HL-60 (cell line): ENCODE measurements around the gene PPCS.
"Not testable (repeated sequence)": the region's sequence is repeated elsewhere in the genome, so short reads cannot be mapped to it uniquely, and the experiment has no call there.

Experiments used
- DNase-seq, 2 experiments: peaks; one replicate each; pipeline ENCODE4 v3.0.0-alpha.2; 2010 to 2020; ENCODE audit warnings: low read depth in 1 of 2, low spot score in 1 of 2
- H3K27ac ChIP-seq: fragments of 250-450 bp; sonication (Bioruptor Pico); replicated peaks from 2 replicates; pipeline ENCODE4 v1.5.1; 2020; ENCODE audit warnings: mild to moderate bottlenecking, moderate library complexity
- H3K27me3 ChIP-seq: fragments of 250-450 bp; sonication (Bioruptor Pico); 2 replicates; pipeline ENCODE4 v1.5.1; 2021; ENCODE audit warnings: mild to moderate bottlenecking, moderate library complexity; ENCODE audit not compliant: insufficient read depth, poor library complexity, severe bottlenecking
- H3K4me3 ChIP-seq: replicated peaks from 2 replicates; pipeline ENCODE4 v1.5.1; 2011; ENCODE audit warnings: mild to moderate bottlenecking, control low read depth, low read length; ENCODE audit not compliant: insufficient read depth
- GABPA ChIP-seq: IDR thresholded peaks from 2 replicates; pipeline ENCODE4 v1.6.1; 2012; ENCODE audit warnings: low read depth
- POLR2AphosphoS5 ChIP-seq: IDR thresholded peaks from 2 replicates; pipeline ENCODE4 v1.6.1; 2012; ENCODE audit warnings: low read depth
- SPI1 ChIP-seq: IDR thresholded peaks from 2 replicates; pipeline ENCODE4 v1.6.1; 2012; ENCODE audit warnings: low read depth, mild to moderate bottlenecking, borderline replicate concordance
- TF ChIP-seq, protein P1 (sequence below): IDR thresholded peaks from 2 replicates; pipeline ENCODE4 v1.6.1; 2012; ENCODE audit warnings: low read depth; ENCODE audit not compliant: insufficient replicate concordance
- TF ChIP-seq, protein P2 (sequence below): IDR thresholded peaks from one replicate; pipeline ENCODE4 v1.5.1; 2011; ENCODE audit warnings: low read length, control low read depth, inconsistent platforms; ENCODE audit not compliant: insufficient read depth

The PPCS gene

GRCh38 chr1:42482635-42483153 is 26.4 kb downstream of the PPCS start:
- H3K4me3 ChIP-seq = no peak overlapping the region
- no peaks in the 10 kb centered on the region for H3K27me3 ChIP-seq
- no peak for DNase-seq

GRCh38 chr1:42484382-42484781 is 28.0 kb downstream of the PPCS start:
- TF ChIP-seq, protein P1, sequence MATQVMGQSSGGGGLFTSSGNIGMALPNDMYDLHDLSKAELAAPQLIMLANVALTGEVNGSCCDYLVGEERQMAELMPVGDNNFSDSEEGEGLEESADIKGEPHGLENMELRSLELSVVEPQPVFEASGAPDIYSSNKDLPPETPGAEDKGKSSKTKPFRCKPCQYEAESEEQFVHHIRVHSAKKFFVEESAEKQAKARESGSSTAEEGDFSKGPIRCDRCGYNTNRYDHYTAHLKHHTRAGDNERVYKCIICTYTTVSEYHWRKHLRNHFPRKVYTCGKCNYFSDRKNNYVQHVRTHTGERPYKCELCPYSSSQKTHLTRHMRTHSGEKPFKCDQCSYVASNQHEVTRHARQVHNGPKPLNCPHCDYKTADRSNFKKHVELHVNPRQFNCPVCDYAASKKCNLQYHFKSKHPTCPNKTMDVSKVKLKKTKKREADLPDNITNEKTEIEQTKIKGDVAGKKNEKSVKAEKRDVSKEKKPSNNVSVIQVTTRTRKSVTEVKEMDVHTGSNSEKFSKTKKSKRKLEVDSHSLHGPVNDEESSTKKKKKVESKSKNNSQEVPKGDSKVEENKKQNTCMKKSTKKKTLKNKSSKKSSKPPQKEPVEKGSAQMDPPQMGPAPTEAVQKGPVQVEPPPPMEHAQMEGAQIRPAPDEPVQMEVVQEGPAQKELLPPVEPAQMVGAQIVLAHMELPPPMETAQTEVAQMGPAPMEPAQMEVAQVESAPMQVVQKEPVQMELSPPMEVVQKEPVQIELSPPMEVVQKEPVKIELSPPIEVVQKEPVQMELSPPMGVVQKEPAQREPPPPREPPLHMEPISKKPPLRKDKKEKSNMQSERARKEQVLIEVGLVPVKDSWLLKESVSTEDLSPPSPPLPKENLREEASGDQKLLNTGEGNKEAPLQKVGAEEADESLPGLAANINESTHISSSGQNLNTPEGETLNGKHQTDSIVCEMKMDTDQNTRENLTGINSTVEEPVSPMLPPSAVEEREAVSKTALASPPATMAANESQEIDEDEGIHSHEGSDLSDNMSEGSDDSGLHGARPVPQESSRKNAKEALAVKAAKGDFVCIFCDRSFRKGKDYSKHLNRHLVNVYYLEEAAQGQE = no peak
- TF ChIP-seq SPI1 (no peak), GABPA (no peak), POLR2AphosphoS5 (no peak)
- TF ChIP-seq, protein P2, sequence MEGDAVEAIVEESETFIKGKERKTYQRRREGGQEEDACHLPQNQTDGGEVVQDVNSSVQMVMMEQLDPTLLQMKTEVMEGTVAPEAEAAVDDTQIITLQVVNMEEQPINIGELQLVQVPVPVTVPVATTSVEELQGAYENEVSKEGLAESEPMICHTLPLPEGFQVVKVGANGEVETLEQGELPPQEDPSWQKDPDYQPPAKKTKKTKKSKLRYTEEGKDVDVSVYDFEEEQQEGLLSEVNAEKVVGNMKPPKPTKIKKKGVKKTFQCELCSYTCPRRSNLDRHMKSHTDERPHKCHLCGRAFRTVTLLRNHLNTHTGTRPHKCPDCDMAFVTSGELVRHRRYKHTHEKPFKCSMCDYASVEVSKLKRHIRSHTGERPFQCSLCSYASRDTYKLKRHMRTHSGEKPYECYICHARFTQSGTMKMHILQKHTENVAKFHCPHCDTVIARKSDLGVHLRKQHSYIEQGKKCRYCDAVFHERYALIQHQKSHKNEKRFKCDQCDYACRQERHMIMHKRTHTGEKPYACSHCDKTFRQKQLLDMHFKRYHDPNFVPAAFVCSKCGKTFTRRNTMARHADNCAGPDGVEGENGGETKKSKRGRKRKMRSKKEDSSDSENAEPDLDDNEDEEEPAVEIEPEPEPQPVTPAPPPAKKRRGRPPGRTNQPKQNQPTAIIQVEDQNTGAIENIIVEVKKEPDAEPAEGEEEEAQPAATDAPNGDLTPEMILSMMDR = no peak
- Histone ChIP-seq H3K27ac (no peak overlapping the region), H3K4me3 (no peak overlapping the region)

More at GRCh38 chr1:42482635-42483153, 26.4 kb downstream of the PPCS start:
- no peak overlapping the region for H3K27ac ChIP-seq
- TF ChIP-seq POLR2AphosphoS5 (no peak), SPI1 (no peak), GABPA (no peak)
- TF ChIP-seq, protein P2 = no peak
- TF ChIP-seq, protein P1 = no peak

GRCh38 chr1:42490237-42490636 is 33.9 kb downstream of the PPCS start:
- no peak for DNase-seq
- Histone ChIP-seq H3K4me3 (no peak overlapping the region), H3K27me3 (no peaks in the 10 kb centered on the region), H3K27ac (no peak overlapping the region)
- no peak for TF ChIP-seq POLR2AphosphoS5

More at GRCh38 chr1:42484382-42484781, 28.0 kb downstream of the PPCS start:
- no peaks in the 10 kb centered on the region for H3K27me3 ChIP-seq
- no peak for DNase-seq

DNA sequence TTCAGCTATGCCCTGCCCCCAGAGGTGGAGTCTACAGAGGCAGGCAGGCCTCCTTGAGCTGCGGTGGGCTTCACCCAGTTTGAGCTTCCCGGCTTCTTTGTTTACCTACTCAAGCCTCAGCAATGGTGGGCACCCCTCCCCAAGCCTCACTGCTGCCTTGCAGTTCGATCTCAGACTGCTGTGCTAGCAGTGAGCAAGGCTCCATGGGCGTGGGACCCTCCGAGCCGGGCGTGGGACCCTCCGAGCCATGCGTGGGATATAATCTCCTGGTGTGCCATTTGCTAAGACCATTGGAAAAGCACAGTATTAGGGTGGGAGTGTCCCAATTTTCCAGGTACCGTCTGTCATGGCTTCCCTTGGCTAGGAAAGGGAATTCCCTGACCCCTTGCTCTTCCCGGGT is 45.7 kb downstream of the PPCS start:
- not testable (repeated sequence) for H3K27ac ChIP-seq, H3K4me3 ChIP-seq, DNase-seq, H3K27me3 ChIP-seq

GRCh38 chr1:42504535-42505128 is 48.3 kb downstream of the PPCS start:
- Histone ChIP-seq H3K4me3 (no peak overlapping the region), H3K27me3 (no peaks in the 10 kb centered on the region), H3K27ac (no peak overlapping the region)
- TF ChIP-seq SPI1 (no peak), POLR2AphosphoS5 (no peak), GABPA (no peak)
- TF ChIP-seq, protein P2 = no peak
- TF ChIP-seq, protein P1 = no peak
- DNase-seq = no peak
